ENCODE data around the gene FLVCR1.

GRCh38 chr1:212867192-212867591 is 9.1 kb downstream of the FLVCR1 start:
- TF ChIP-seq EP300 (IDR thresholded peaks at IDR 0.05) (no peak), CTCF (IDR thresholded peaks at IDR 0.05) (no peak), POLR2A (IDR thresholded peaks at IDR 0.05) (no peak)

All from upper lobe of left lung (tissue), 4 donors.